Stimulated activated CD4-positive, alpha-beta T cell treated with anti-CD3 and anti-CD28 coated beads, Interleukin-4, amount 100 ng/mL, for 1 hour (primary cell): ENCODE results near the gene IFI44L.

Experiments used
- DNase-seq: peaks from one replicate; pipeline ENCODE4 v3.0.0-alpha.2; 2020

IFI44L gene

DNA sequence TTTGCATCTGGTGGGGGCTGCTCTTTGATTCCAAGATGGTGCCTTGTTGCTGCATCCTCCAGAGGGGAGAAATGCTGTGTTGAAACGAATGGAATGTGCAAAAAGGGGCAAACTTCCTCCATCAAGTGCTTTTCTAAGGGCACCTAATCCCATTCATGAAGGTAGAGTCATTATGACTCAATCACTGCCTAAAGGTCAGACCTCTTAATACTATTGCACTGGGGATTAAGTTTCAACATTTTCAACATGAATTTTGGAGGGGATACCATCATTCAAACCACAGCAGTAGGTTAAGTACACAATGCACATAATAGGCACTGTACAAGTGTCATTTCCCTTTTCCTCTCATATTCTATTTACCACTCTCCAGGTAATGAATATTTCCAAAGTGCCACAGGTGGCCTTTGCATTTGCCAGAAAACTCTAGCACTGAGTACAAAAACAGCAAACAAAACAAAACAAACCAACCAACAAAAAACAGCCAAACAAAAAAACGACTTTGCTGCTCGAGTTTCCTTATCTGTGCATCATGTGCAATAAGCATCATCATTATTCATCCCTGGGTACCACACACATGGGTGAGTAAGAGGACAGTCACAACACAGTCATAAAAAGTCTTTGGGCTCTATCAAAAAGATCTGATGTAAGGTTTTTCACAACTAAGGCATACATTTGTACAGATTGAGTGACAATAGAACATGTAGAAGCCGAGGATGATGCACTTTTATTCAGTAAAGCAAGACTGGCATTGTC lies 71.9 kb downstream of the IFI44L start:
- DNase-seq: no peak
